ENCODE data around the gene ZSCAN20. TPM values are rescaled to one million over a fixed set of nuclear protein-coding genes. Genes with fewer than 3 reads are reported as not detected.

Gene ZSCAN20
- total and polyA plus RNA-seq, 9 of the 15 experiments (the other 6 are each of a cell fraction or from before 2014, with no cell fraction given), result 0.36 to 3.3 (median 2.0) TPM

DNA sequence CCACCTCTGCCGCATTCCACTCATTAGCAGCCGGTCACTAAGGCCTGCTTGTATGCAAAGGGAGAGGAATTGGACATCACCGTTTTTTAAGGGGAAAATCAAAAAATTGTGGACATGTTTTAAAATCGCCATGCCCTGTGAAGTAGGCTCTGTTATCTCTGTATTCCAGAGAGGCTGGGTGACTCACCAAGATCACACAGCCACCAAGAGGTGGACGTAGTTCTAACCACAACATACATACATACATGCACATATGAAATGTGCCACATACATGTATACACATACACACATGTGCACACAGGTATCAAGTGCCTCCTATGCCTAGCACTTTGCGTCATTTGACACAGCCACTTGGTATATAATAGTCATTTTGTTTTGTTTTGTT lies 16.0 kb upstream of the ZSCAN20 start:
- Histone ChIP-seq H3K4me2 (ENCODE audit: insufficient read depth, low read length) (no peak overlapping the region), H3K4me3 (no peak overlapping the region), H4K20me1 (replicated peaks; ENCODE audit: control insufficient read depth, insufficient read depth, low read length) (no peaks in the 10 kb centered on the region; the same call in 1 of the 2 replicates), H3K9me3 (replicated peaks; ENCODE audit: control insufficient read depth, insufficient read depth, low read depth, low read length) (no peaks in the 10 kb centered on the region), H3K9me1 (ENCODE audit: control insufficient read depth, insufficient read depth, low read length) (no peaks in the 10 kb centered on the region), H3K27me3 (ENCODE audit: control insufficient read depth in 2 of 2, insufficient read depth in 2 of 2, low read length in 2 of 2) (peaks cover 11 to 27% of the 10 kb centered on the region in 2 experiments; a peak in 3 of 5 replicates), H3K36me3 (ENCODE audit: control insufficient read depth, insufficient read depth, low read length) (no peaks in the 10 kb centered on the region), H2AFZ (ENCODE audit: low read depth, low read length) (no peak overlapping the region), H3K79me2 (ENCODE audit: control insufficient read depth, insufficient read depth, low read length) (no peaks in the 10 kb centered on the region), H3K27ac (ENCODE audit: extremely low read depth, low read depth, low read length) (no peak overlapping the region), H3K9ac (ENCODE audit: insufficient read depth in 1 of 2, low read depth in 2 of 2, low read length in 2 of 2) (no peak overlapping the region), H3K4me1 (replicated peaks in 1 of 2; ENCODE audit: control insufficient read depth in 2 of 2, insufficient read depth in 2 of 2, low read length in 2 of 2) (peaks cover 0 to 4% of the 10 kb centered on the region in 2 experiments; a peak in 1 of 5 replicates)
- WGBS (ENCODE audit: insufficient coverage, low coverage, missing lambda C conversion rate), result 5% methylated on average over 6 of the region's 6 CpGs
- ATAC-seq, result peak; percentile 42; the same call in 2 of the 3 replicates
- no TSS peak for BruUV-seq (replicated peaks)
- DNase-seq (ENCODE audit: extremely low read depth in 1 of 4, low spot score in 3 of 4), result peak in 2 of 4 experiments; percentile 21 to 45
- FAIRE-seq, result no peak
- TF ChIP-seq EP400 (IDR thresholded peaks at IDR 0.05), result no peak
- TF ChIP-seq ZNF224 (CRISPR knock-in tag; IDR thresholded peaks at IDR 0.05), result no peak
- TF ChIP-seq FOSL1 (tag; conservative IDR thresholded peaks at IDR 0.05), result peak; percentile 91
- TF ChIP-seq, protein P1, sequence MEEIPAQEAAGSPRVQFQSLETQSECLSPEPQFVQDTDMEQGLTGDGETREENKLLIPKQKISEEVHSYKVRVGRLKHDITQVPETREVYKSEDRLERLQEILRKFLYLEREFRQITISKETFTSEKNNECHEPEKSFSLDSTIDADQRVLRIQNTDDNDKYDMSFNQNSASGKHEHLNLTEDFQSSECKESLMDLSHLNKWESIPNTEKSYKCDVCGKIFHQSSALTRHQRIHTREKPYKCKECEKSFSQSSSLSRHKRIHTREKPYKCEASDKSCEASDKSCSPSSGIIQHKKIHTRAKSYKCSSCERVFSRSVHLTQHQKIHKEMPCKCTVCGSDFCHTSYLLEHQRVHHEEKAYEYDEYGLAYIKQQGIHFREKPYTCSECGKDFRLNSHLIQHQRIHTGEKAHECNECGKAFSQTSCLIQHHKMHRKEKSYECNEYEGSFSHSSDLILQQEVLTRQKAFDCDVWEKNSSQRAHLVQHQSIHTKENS (CRISPR knock-in tag; IDR thresholded peaks at IDR 0.05), result no peak
- TF ChIP-seq JUND (IDR thresholded peaks at IDR 0.05; ENCODE audit: borderline replicate concordance, low read depth, low read length), result peak; percentile 58; the same call in 1 of the 2 replicates
- peak; percentile 14; the same call in 1 of the 3 replicates for TF ChIP-seq JUND (tag; IDR thresholded peaks at IDR 0.05; ENCODE audit: borderline replicate concordance, low read depth, low read length)
- peak; percentile 43 for TF ChIP-seq TCF3 (CRISPR knock-in tag; IDR thresholded peaks at IDR 0.05)
- peak; percentile 56 for TF ChIP-seq ARID1B (IDR thresholded peaks at IDR 0.05)
- TF ChIP-seq, protein P2, sequence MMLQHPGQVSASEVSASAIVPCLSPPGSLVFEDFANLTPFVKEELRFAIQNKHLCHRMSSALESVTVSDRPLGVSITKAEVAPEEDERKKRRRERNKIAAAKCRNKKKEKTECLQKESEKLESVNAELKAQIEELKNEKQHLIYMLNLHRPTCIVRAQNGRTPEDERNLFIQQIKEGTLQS (IDR thresholded peaks at IDR 0.05), result peak; percentile 64
- TF ChIP-seq, protein P2 (CRISPR knock-in tag; conservative IDR thresholded peaks at IDR 0.05), result 0 out of 2 replicates have a peak, but pooled peaks have one; percentile 42
- peak; percentile 42; the same call in 1 of the 2 replicates for TF ChIP-seq ZKSCAN8 (CRISPR knock-in tag; IDR thresholded peaks at IDR 0.05)
- peak; percentile 48 for TF ChIP-seq CBFA2T3 (IDR thresholded peaks at IDR 0.05)
- TF ChIP-seq ZFP36 (IDR thresholded peaks at IDR 0.05; ENCODE audit: low read depth, low read length, partially characterized antibody), result peak; percentile 52
- no peak for TF ChIP-seq CREB1 (IDR thresholded peaks at IDR 0.05)
- no peak for TF ChIP-seq CREB1 (CRISPR knock-in tag; IDR thresholded peaks at IDR 0.05)
- intact Hi-C loops (cut with micrococcal nuclease) (loop anchor here (5.0 kb wide), 1 partner anchor 84 kb away; no protein-coding TSS in a partner anchor), in situ Hi-C loops (cut with MboI) (loop anchor here (10.0 kb wide), 1 partner anchor 162 kb away; no protein-coding TSS in a partner anchor)
- ChIA-PET CTCF (ENCODE audit: low intra/inter-chr PET ratio) (interaction anchor here (0.7 to 1.2 kb wide), 3 partner anchors 82 to 161 kb away, joined by 3 to 10 read pairs (median 5); no protein-coding TSS in a partner anchor), POLR2A (interaction anchor here (0.9 kb wide), 1 partner anchor 16 kb away, joined by 3 read pairs; no protein-coding TSS in a partner anchor)

Measured in K562 (cell line).